Measurements from ENCODE around the gene TMEM82.

Gene TMEM82

DNA sequence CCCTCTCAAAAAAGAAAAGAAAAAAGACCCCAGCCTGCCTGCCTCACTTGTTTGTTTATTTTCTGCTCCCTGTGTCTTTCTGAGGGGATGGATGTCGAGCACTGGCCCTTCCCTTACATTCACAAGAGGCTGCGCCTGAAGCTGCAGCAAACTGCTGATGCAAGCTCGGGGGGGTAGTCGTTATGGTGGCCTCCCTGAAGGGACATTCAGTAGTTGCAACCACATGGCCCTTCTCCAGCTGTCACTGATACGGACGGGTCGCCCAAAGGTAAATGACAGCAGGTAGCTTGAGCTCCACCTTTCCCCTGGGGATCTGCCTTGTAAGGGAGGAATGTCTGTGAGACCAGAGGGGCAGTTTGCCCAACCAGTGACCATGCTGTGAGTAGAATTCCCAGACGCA lies 40.5 kb upstream of the TMEM82 start:
- no peak overlapping the region for H3K27ac ChIP-seq (ENCODE audit: extremely low read depth, low read depth, low read length)
- no peak overlapping the region for H3K4me3 ChIP-seq (ENCODE audit: low read depth, low read length)
- ChIA-PET CTCF (interaction anchor here (0.7 kb wide), 1 partner anchor 43 kb away, joined by 4 read pairs; no protein-coding TSS in a partner anchor), POLR2A (interaction anchor here (0.6 to 0.7 kb wide), 3 partner anchors 74 to 384 kb away, joined by 3 to 5 read pairs (median 3); no protein-coding TSS in a partner anchor)
- TF ChIP-seq ZIC2 (tag by site-specific recombination; IDR thresholded peaks at IDR 0.05) (peak; percentile 38; the same call in 1 of the 2 replicates), HOXA7 (CRISPR knock-in tag; IDR thresholded peaks at IDR 0.05; ENCODE audit: borderline replicate concordance) (no peak), ZSCAN5A (tag by site-specific recombination; IDR thresholded peaks at IDR 0.05) (no peak)
- TF ChIP-seq, protein P1, sequence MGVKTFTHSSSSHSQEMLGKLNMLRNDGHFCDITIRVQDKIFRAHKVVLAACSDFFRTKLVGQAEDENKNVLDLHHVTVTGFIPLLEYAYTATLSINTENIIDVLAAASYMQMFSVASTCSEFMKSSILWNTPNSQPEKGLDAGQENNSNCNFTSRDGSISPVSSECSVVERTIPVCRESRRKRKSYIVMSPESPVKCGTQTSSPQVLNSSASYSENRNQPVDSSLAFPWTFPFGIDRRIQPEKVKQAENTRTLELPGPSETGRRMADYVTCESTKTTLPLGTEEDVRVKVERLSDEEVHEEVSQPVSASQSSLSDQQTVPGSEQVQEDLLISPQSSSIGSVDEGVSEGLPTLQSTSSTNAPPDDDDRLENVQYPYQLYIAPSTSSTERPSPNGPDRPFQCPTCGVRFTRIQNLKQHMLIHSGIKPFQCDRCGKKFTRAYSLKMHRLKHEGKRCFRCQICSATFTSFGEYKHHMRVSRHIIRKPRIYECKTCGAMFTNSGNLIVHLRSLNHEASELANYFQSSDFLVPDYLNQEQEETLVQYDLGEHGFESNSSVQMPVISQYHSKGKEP (tag by site-specific recombination; IDR thresholded peaks at IDR 0.05): peak; percentile 85
- peaks cover 0 to 20% of the 10 kb centered on the region in 2 experiments; a peak in 2 of 3 replicates for H3K36me3 ChIP-seq (ENCODE audit: control insufficient read depth in 2 of 2, insufficient read depth in 1 of 2, low read length in 2 of 2)
- no peaks in the 10 kb centered on the region for H3K4me1 ChIP-seq (ENCODE audit: control insufficient read depth, insufficient read depth, low read length)
- no peaks in the 10 kb centered on the region for H3K9me3 ChIP-seq (ENCODE audit: control insufficient read depth, insufficient read depth, low read depth, low read length)

DNA sequence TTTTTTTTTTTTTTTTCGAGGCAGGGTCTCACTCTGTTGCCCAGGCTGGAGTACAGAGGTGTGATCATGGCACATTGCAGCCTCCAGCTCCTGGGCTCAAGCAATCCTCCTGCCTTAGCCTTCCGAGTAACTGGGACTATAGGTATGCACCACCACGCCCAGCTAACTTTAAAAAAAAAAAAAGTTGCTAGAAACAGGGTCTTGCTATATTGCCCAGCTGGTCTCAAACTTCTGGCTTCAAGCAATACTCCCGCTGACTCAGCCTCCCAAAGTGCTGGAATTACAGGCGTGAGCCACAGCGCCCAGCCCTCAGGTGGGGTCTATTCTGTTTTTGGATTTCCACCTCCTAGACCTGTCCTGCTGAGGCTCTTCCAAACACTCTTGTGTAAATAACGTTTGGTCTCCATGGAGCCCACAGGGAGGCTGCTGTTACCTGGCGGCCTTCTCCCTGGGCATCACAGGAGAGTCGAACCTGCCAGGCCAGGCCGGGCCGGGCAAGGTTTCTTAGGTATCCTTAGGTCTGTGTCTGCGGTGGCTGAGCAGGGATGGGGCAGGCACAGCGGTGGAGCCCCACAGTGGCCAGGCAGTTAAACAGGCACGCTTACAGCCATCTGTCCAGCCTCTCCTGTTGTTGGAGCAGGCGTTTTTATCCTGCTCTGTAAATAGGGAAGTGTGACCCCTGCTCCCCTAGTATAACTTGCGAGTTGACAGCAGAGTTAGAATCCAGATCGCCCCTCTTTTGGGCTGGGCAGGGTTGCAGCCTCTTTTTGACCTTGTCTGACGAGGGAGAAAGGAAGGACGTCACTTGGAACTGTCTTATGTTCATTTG lies 39.4 kb upstream of the TMEM82 start:
- TF ChIP-seq ZNF362 (tag by site-specific recombination; IDR thresholded peaks at IDR 0.05) (0 out of 2 replicates have a peak, but pooled peaks have one; percentile 49), ZNF121 (tag by site-specific recombination; IDR thresholded peaks at IDR 0.05) (peak; percentile 95), ZBTB48 (tag by site-specific recombination; IDR thresholded peaks at IDR 0.05) (no peak), ZNF341 (tag by site-specific recombination; IDR thresholded peaks at IDR 0.05; ENCODE audit: low read depth) (peak; percentile 65)
- Histone ChIP-seq H3K4me1 (ENCODE audit: control insufficient read depth, insufficient read depth, low read length) (no peaks in the 10 kb centered on the region), H3K9me3 (ENCODE audit: control insufficient read depth, insufficient read depth, low read depth, low read length) (no peaks in the 10 kb centered on the region), H3K36me3 (ENCODE audit: control insufficient read depth in 2 of 2, insufficient read depth in 1 of 2, low read length in 2 of 2) (peaks cover 0 to 14% of the 10 kb centered on the region in 2 experiments; a peak in 2 of 3 replicates), H3K27ac (ENCODE audit: extremely low read depth, low read depth, low read length) (no peak overlapping the region), H3K4me3 (ENCODE audit: low read depth, low read length) (no peak overlapping the region)
- ChIA-PET POLR2A (interaction anchor here (0.7 kb wide), 1 partner anchor 76 kb away, joined by 5 read pairs; no protein-coding TSS in a partner anchor), CTCF (interaction anchor here (0.7 kb wide), 2 partner anchors 41 to 108 kb away, joined by 4 to 5 read pairs; no protein-coding TSS in a partner anchor)

DNA sequence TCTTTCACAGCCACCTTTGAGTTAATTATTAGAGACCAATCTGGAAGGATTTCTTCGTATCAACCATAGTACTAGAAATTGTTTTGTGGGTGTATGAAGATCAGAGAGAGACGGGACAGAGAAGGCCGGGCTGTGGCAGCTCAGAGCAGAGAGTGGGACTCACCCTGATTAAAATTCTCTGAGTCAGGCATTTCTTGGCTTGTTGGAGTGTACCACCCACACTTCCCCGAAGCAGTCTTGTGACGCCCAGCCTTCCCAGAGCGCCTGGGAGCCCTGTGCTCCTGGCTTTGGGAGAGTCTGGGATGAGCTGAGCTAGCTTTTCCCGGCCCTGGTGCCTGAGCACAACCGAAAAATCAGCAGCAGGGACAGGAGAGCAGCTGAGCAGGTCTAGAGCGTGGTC lies 38.7 kb upstream of the TMEM82 start:
- CTCF ChIA-PET: no interaction called here
- Histone ChIP-seq H3K9me3 (ENCODE audit: control insufficient read depth, insufficient read depth, low read depth, low read length) (no peaks in the 10 kb centered on the region), H3K4me1 (ENCODE audit: control insufficient read depth, insufficient read depth, low read length) (no peaks in the 10 kb centered on the region), H3K27ac (ENCODE audit: extremely low read depth, low read depth, low read length) (no peak overlapping the region), H3K36me3 (ENCODE audit: control insufficient read depth in 2 of 2, insufficient read depth in 1 of 2, low read length in 2 of 2) (peaks cover 0 to 14% of the 10 kb centered on the region in 2 experiments; a peak in 2 of 3 replicates), H3K4me3 (ENCODE audit: low read depth, low read length) (no peak overlapping the region)
- POLR2A ChIA-PET: no interaction called here
- TF ChIP-seq ZBTB17 (tag by site-specific recombination; IDR thresholded peaks at IDR 0.05) (peak; percentile 29; the same call in 1 of the 2 replicates), EGR2 (tag by site-specific recombination; IDR thresholded peaks at IDR 0.05; ENCODE audit: low read depth) (peak; percentile 57), ZNF544 (tag by site-specific recombination; IDR thresholded peaks at IDR 0.05) (no peak), ZBTB6 (tag by site-specific recombination; IDR thresholded peaks at IDR 0.05) (no peak), SETDB1 (IDR thresholded peaks at IDR 0.05; ENCODE audit: insufficient read length, low read length) (no peak), ZFHX2 (tag by site-specific recombination; conservative IDR thresholded peaks at IDR 0.05) (peak; percentile 71), ZFP3 (tag by site-specific recombination; IDR thresholded peaks at IDR 0.05; ENCODE audit: low read depth) (no peak), AEBP2 (tag by site-specific recombination; IDR thresholded peaks at IDR 0.05; ENCODE audit: borderline replicate concordance) (no peak), ZBTB49 (tag by site-specific recombination; IDR thresholded peaks at IDR 0.05; ENCODE audit: low read depth) (no peak), ZNF157 (tag by site-specific recombination; IDR thresholded peaks at IDR 0.05) (no peak)
